GM19238 (cell line): Measurements from ENCODE around the gene CCDC187.
A peak's percentile ranks its signal among the peaks of the same experiment; 100 is the strongest.
"Not testable (repeated sequence)": the region's sequence is repeated elsewhere in the genome, so short reads cannot be mapped to it uniquely, and the experiment has no call there.

Experiments used
- DNase-seq: peaks from one replicate; pipeline ENCODE4 v3.0.0; 2011; ENCODE audit warnings: low spot score; ENCODE audit not compliant: insufficient read length

The CCDC187 gene

DNA sequence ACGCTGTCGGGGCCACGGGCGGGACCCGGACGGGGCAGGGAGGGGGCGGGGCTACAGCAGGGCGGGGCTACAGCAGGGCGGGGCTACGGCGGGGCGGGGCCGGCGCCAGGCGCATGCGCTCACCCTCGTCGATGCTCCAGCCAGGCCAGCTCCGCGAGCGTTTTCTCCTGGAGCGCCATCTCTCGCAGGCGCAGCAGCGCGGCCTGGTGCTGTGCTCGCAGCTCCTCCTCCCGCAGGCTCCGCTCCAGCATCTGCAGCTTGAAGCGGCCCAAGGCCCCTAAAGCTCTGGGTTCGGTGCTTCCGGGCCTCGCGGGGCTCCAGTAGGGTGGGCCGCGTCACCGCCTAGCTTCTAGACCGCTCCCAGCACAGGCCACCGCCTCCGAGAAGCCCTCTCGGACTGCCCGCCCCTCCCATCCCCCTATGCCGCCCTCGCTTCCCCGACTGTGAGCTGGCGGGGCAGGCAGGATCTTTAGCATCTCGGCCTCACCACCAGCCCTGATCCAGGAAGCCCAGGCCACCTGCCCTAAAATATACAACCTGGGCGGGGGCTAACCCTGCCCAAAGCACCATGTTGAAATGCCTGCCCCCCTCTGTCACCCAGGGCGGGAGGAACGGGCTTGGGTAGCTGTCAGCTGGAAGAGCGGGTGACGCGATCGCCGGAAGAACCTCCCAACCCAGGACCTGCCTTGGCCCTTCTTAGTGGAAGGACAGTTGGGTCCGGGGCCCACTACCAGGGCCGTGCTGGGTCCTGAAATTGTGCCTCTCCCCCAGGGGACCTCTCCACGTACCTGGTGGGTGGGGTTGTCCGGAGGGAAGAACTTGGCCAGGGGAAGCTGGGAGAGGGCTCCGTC lies 36.4 kb downstream of the CCDC187 start:
- DNase-seq = peak; percentile 99

DNA sequence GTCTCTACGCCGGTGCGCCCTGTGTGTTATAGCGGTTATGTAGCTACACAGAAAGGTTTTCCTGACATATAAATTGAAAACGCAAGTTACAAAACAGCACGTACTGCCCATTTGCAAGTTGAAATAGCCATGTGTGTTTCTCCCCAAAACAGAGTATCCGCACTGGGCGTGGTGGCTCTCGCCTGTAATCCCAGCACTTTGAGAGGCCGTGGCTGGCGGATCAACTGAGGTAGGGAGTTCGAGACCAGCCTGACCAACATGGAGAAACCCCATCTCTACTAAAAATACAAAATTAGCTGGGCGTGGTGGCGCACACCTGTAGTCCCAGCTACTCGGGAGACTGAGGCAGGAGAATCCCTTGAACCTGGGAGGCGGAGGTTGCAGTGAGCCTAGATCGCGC lies 37.3 kb downstream of the CCDC187 start:
- not testable (repeated sequence) for DNase-seq

DNA sequence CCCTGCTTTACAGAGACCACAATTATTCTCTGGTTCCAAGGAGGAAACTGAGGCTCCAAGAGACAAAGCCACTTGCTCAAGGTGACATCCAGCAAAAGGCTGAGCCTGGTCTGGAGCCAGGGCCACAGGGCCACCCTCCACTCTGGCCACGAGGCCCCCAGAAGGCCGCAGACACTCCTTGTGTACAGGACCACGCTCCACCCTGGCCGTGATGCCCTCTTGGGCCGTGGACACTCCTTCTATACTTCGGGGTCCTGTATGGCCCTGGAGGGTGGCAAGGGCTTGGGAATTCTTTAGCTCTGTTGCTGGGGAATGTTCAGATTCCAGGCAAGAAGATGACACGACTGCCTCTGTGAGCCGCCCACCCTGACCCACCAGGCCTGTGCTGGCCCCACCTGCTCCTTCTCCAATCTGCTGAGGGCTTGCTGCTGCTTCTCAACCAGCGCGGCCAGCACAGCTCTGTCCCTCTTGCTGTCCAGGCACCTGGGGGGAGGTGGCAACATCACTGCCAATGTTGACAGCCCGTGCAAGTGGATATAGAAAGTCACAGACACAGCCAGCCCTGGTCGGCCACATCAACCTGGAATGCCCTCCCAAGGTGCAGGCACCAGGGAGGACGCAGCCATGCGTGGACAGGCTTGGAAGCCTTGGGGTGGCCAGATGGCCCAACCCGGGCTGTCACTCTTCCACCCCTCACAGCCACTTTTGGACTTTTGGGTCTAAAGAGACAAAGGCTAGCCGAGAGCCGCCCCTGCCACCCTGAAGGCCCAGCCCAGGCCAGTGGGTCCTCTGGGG lies 38.1 kb downstream of the CCDC187 start:
- no peak for DNase-seq

DNA sequence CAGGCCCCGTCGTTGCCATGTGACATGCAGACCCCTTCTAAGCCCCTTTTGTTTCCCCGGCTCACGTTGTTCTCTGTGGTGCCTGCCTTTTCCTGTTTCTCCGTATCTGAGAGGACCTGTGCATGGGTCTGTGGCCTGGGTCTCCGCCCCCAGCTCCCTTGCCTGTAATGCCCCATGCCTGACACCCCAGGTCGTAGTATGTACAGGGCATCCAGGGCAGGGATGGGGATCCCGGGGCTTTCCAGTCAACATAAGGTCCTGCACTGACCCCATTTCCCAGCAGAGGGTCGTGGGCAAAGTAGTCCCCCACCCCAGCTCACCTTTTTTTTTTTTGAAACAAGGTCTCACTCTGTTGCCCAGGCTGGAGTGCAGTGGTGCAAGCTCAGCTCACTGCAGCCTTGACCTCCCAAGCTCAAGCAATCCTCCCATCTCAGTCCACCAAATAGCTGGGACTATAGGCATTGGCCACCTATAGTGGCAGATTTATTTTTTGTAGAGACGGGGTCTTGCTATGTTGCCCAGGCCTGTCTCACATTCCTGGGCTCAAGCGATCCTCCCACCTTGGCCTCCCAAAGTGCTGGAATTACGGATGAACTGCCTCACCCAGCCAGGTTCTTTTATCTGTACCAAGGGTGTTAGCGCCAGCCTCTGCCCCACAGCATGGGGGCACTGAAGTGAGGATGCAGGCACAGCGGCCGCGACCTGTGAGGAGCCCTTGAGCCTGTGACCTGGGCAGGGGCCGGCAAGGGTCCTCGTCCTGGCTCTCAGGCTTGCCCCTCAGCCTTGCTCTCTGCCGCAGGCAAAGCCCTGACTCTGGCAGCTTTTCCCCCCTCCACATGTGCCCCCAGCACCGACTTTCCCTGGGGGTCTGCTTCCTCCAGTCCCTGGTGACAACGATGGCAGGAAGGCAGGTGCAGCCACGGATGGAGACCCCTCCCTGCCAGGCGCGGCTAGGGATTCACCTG lies 39.2 kb downstream of the CCDC187 start:
- no peak for DNase-seq

DNA sequence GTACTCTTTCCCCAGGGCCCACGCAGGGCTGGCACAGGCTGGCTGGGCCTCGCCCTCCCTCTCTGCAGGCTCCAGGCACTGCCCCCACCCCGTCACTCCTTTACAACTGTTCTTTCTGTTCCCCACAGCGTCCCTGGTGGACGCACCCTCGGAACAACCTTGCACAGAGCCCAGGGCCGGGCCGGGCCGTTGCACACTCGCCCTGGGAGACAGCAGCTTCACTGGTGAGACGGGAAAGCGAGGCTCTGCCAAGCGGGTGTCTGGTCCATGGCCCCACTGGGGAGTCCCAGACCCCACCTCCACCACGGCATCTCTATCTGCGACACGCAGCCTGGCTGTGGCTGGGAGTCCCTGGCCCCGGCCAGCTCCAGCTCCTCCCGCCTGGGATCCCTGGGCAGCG lies 39.9 kb downstream of the CCDC187 start:
- DNase-seq = no peak

DNA sequence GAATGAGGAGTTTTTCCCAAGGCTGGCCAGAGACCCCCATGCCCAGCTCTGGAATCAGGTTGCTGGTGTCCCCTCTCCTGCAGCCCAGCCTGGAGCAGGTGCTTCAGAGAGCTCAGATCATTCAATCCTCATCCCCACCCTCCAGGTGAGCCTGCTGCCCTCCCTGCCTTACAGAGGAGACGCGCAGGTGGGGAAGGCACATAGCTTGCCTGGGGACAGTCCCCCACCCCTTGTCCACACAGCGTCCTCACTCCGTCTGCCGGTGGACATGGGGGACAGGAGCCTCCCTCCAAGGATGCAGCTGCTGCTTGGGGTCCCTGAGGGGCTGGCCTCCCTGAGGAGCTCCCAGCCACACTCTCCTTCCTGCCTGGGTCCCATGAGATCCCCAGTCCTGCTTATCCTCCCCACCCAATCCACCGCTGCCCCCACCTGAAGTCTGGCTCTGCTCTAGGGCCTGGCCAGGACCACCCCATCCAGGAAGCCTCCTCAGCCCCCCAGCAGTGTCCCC lies 41.2 kb downstream of the CCDC187 start:
- DNase-seq = no peak

DNA sequence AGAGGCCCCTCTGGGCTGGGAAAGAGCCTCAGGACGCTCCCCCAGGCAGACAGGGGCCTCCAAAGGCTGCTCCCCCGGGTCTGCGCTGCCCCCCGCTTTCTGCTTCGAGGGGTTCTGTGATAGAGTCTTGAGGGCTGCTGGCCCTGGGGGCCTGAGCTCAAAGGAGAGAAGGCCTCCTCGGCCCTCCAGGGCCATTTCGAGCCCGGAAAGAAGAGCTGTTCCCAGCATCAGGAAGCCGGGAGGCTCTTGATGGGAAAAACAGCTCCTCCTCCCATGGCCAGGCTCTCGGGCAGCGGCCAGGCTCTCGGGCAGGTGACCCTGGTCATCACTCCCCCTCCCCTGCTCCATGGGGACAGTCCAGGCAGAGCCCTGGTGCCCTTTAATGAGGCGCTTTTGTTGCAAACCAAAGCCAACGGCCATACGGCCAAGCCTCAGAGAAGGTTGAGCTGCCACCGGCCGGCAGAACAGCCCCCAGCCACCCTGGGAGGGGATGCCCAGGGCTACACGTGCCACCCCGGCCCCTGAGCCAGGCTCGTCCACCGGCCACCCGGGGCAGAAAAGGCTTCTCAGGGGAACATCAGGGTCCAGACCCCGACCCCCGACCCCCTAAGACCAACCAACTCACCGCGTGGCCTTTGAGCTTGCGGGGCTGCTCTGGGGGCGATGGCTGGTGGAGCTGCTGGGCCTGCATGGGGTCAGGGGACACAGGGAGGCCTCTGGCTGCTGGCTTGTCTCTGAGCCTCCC lies 42.0 kb downstream of the CCDC187 start:
- DNase-seq = no peak

DNA sequence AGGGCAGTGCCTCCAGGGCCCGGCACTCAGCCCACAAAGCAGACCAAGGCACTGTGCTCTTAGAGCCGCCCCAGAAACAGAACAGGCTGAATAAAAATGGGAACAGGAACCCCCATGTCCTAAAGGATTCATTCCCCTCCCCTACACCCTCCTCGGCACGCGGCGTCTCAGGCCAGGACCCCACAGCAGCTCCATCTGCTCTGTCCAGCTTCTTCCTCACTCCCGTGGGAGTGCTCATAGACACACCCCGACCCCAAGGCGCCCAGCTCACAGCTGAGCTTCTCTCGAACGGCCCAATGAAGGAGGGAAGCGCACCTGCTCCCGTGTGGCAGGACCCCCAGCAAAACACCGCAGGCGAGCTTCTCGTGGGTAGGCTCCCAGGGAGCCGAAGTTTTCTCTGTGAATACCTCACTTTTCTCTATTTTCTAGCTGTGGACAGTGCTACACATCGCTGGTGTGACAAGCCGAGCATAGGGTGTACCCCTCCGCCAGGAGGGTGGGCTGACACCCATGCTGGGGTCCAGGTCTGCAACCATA lies 42.9 kb downstream of the CCDC187 start:
- DNase-seq = no peak

DNA sequence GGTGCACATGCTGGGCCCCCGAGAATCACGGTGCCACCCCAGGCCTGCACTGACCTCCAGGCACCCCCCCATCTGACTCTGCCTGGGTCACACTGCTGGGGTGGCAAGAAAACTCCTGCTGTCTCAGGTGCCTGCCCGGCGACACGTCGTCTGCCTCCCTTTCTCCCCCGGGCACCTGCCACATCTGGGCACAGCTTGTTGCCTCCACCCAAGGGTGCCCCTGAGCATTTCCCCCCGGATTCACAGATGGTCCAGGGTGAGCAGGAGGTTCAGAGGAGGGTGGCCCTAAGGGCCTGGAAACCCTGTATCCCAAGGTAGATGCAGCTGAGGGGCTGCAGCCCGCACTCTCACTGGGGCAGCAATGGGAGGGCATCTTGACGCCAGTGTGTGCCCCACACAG lies 43.4 kb downstream of the CCDC187 start:
- DNase-seq = no peak

DNA sequence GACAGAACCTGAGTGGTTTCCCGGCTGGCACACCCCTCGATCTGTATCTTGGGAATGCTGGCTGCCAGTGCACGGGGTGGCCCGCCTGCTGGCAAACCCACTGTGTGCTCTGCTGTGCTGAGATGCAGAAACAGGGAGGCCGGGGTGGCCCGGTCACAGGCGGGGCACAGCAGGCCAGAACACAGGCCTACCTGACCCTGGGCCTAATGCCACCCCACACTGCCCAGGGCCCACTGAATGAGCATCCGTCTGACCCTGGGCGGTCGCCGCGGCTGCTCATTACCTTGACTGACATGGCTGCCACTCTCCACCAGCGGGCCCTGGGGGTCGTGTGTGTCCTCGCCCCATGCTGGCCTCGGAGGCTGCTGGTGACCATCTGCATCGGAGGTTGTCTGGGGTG lies 44.1 kb downstream of the CCDC187 start:
- DNase-seq = no peak

DNA sequence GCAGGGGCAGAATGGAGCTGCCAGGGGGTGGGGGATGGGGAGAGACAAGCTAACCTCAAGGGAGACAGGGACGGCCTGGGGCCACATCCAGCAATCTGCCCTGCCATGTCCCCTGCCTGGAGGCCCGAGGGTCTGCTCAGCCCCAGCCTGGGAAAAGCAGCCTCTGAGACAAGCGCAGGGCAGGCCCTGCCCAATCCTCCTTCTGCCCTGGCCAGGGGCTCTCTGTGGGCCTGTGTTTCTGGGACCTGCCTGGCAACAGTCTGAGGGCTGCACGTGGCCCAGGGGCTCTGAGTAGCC lies 44.4 kb downstream of the CCDC187 start:
- DNase-seq = no peak

DNA sequence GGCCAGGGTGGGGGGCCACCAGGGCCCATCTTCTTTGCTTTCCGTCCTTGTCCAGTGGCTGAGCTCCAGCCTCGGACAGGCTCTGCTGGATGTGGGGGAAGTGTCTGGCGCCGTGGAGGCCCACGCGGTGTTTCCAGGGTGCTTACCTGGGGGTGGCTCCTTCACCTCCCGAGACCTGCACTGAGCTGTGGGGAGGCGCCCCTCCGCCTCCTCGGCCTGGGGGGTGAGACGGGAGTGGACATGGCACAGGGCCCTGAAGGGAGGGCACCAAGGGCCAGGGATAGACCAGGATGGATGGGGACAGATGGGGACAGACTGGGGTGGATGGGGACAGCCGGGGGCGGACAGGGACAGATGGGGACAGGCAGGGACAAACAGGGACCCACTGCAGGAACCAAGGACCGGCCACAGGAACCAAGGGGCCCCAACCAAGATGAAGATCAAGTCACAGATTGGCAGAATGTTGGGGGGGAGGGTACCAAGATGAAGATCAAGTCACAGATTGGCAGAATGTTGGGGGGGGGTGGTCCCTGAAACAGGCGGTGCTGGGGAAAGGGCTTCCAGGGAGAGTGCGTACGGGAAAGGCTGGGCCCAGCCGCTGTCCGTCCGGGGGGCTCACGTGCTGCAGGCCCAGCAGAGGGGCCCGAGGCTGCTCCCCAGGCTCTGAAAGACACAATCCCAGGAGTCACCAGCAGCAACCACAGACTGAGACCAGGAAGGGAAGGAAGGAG lies 44.9 kb downstream of the CCDC187 start:
- DNase-seq = no peak

DNA sequence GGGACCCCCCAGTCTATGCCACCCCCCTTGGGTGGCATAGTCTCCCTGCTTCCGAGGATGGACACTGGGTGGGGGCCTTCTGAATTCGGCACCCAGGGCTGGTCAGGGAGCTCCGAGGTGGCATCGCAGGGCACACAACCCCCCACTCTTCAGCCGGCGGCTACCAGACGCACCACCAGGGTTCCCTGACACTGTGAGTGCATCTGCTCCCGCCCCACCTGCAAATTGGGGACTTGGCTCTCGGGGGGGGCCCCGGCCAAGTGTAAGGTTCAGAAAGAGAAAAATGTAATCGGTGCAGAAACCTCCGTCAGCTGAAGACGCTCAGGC lies 45.6 kb downstream of the CCDC187 start:
- DNase-seq = no peak

DNA sequence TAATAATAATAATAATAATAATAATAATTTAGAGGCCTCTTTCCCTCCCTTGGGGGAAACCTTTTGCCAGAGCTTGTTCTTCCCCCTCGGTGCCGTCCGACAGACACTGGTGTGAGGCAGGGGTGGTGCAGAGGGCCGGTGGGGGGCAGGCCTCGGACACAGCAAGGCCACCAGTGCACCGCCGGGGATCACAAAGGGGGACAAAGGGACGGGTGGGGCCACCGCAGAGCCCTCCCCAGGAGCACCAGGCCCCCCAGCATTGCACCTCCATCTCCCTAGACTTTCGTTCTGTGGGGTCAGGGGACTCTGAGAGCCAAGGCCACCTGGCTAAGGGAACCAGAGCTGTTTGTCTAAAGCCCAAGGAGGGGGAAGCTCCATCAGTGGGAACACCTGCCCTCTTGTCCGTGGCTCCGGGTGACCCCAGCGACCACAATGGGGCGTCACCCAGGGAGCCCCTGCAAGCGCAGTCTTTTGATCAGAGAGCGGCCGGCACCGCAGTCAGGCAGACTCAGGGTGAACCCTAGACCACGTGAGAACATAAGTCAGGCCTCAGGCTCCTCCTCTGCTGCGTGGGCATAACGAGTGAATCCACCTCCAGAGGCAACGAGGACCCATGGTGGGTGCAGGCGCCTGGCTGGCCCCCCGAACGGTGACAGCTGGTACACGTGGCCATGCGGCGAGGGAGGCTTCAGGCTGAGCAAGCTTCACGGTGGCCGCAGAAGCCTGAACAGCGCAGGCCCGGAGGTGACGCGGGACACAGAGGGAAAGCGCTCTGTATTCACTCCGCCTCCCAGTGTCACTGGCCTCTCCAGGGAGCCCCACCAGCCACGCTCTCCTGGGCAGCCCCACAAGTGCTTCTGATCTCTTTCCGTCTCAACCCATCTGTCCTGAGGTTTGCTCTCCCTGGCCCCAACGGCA lies 46.3 kb downstream of the CCDC187 start:
- DNase-seq = no peak

DNA sequence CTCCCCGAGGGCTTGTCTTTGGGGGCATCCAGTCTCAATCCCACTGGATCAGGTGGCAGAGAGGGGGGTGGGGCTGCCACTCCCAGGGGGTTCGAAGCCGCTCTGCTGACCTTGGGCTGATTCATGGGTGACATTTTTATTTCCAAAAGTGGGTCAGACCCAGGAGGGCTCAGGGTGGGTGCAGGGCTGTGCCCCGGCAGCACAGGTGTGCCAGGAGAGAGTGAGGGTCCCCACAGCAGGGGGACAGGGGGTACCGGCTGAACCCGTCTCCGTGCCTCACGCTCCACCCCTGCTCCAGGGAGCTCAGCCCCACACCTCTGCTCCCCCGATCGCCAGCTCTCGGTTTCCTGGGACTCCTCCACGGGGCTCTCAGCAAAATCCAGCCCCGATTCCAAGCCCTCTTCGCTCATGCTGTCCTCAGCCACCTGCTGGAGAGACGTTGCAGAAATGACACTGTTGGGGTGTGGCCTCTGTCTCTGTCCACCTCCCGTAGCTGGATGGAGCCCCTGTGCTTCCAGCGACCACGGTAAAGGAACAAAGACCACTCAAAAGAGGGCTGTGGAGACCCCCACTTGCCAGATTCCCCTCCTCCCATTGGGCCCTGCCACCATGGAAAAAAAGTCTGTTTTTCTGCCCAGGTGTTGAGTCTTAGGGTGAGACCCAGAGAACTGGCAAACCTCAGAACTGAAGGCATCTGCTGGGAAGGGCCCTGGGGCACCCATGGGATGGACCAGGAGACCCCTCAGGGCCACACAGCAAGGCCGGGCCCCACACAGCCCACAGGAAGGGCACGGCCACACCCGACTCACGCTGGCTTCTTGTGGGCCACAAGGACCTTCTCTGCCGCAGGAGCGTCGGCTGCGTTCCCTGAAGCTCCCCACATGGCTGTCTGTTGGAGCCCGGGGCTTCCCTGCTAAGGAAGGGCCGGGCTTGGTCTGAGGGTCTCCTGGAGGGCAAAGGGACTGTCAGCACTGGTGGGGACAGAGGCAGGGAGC lies 47.7 kb downstream of the CCDC187 start:
- no peak for DNase-seq

DNA sequence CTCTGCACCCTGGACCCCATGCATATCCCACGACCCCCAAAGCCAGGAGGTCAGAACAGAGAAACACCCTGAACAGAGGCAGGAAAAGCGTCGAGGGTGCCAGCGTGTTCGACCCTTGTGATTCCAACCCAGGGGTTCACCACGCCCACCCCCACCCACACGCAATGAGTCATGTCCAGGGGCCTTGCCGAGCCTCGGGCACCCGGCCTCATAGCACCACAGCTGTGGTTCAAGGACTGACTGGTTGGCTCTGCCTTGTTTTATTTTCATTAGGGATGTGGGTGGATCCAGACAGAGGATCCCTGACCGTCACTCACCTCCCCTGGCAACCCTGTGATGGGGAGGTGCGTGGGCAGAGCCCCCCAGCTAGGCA lies 48.7 kb downstream of the CCDC187 start:
- no peak for DNase-seq

DNA sequence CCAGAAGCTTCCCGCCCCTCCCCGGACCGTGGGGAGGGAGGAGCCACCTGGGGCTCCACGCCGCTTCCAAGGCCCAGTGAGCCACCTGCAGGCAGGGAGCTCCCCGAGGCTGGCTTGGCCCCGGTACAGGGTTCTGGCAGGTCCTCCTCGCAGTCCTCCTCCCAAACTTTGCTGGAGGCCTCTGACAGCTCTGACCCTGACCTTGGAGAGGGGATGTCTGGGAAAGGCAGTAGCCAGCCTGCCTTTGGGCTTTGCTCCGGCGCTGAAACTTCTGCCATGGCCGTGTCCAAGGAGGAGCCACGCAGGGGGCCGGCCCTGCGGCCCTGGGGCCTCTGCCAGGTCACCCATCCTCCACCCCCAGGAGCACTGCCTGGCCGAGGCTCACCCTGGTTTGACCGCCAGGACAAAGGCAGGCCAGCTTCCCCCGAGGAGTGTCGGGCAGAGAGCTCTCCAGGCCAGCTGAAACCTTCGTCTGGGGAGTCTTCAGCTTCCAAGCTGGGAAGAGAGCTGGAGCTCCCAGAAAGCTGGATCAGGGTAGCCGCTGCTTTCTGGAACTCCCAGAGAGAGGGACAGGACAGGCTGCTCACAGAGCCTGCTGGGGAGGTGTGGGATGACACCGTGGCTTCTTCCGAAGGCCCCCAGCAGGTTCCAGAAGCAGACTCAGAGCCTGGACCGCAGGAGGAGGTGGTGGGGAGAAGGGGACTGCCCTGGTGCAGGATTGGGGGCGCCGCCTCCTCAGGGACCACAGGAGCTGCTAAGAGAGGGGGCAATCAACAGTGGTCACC lies 49.3 kb downstream of the CCDC187 start:
- no peak for DNase-seq
